Thyroid gland (tissue), 4 donors: ENCODE measurements around the gene TBATA. TPM values are rescaled to one million over a fixed set of nuclear protein-coding genes. Genes with fewer than 3 reads are reported as not detected.

ENCODE experiments used
- DNase-seq, 2 donors: peaks; one replicate each; pipeline ENCODE4 v3.0.0-alpha.2; 2019
- H3K27ac ChIP-seq, 3 donors: fragments of 200-600 bp; sonication (generic); 1 replicate in 2 of 3; 2 replicates in 1 of 3; pipeline ENCODE4 v1.5.1; 2016 to 2019; ENCODE audit warnings: mild to moderate bottlenecking in 1 of 3, moderate library complexity in 1 of 3
- H3K27me3 ChIP-seq: fragments of 200-600 bp; sonication (generic); one replicate; pipeline ENCODE4 v1.5.1; 2019
- H3K36me3 ChIP-seq, 2 donors: fragments of 200-600 bp; sonication (generic); one replicate each; pipeline ENCODE4 v1.5.1; 2016 to 2019
- H3K4me1 ChIP-seq, 2 donors: fragments of 200-600 bp; sonication (generic); one replicate each; pipeline ENCODE4 v1.5.1; 2017 to 2019
- H3K4me3 ChIP-seq, 3 donors: fragments of 200-600 bp; sonication (generic); replicated peaks in 1 of 3; 1 replicate in 2 of 3; 2 replicates in 1 of 3; pipeline ENCODE4 v1.5.1; 2016; ENCODE audit warnings: mild to moderate bottlenecking in 1 of 3
- H3K9me3 ChIP-seq: fragments of 200-600 bp; sonication (generic); one replicate; pipeline ENCODE4 v1.5.1; 2017
- CTCF ChIP-seq, 6 experiments: fragments of 200-600 bp in 3 of 6; fragments of 450-650 bp in 3 of 6; sonication (generic) in 3 of 6; IDR thresholded peaks; one replicate each; pipeline ENCODE4 v1.5.1; 2016 to 2019; ENCODE audit warnings: antibody characterized with exemption in 6 of 6, mild to moderate bottlenecking in 2 of 6, inconsistent platforms in 1 of 6, moderate library complexity in 1 of 6
- POLR2A ChIP-seq, 2 donors: fragments of 450-650 bp; IDR thresholded peaks; one replicate each; pipeline ENCODE4 v1.6.1; 2017; ENCODE audit warnings: antibody characterized with exemption in 2 of 2, mild to moderate bottlenecking in 2 of 2, moderate library complexity in 1 of 2
- WGBS, 2 donors: methylation state at CpG; one replicate each; pipeline ENCODE4 v1.1.5; 2017; 5-methylcytosine and 5-hydroxymethylcytosine counted together
- intact Hi-C: fragments of 100-400 bp; cut with DNase I; formaldehyde crosslinking; loops from one replicate; pipeline ENCODE4 v1.15.1; 2023
- total RNA-seq, 4 donors: library from RNA; depleted of rRNA; stranded (reverse); fragments of >200 nt; gene quantifications; one replicate each; pipeline ENCODE4 v1.2.3, GENCODE V29; 2016

TBATA gene
- total RNA-seq, 4 donors from 2014 or later, result not detected

GRCh38 chr10:70761727-70762350, 23.3 kb downstream of the TBATA start:
- intact Hi-C loops, result loop anchor here (5.0 kb wide), 1 partner anchor 200 kb away; no protein-coding TSS in a partner anchor
- Histone ChIP-seq H3K4me1 (peaks cover 5 to 15% of the 10 kb centered on the region in 2 donors), H3K9me3 (no peaks in the 10 kb centered on the region), H3K27me3 (no peaks in the 10 kb centered on the region), H3K27ac (no peak overlapping the region), H3K4me3 (no peak overlapping the region), H3K36me3 (no peaks in the 10 kb centered on the region)
- 78 to 92% methylated on average over 7 to 10 of the region's 10 CpGs for WGBS, 2 donors
- TF ChIP-seq CTCF (IDR thresholded peaks at IDR 0.05), result no peak
- no peak for TF ChIP-seq POLR2A (IDR thresholded peaks at IDR 0.05)
- peak; percentile 36 to 46 for DNase-seq

GRCh38 chr10:70761031-70761601, 24.1 kb downstream of the TBATA start:
- Histone ChIP-seq H3K4me1 (peaks cover 5 to 15% of the 10 kb centered on the region in 2 donors), H3K27me3 (no peaks in the 10 kb centered on the region), H3K27ac (no peak overlapping the region), H3K9me3 (no peaks in the 10 kb centered on the region), H3K4me3 (no peak overlapping the region), H3K36me3 (no peaks in the 10 kb centered on the region)
- TF ChIP-seq CTCF (IDR thresholded peaks at IDR 0.05) (peak in 1 of 6 experiments; percentile 12), POLR2A (IDR thresholded peaks at IDR 0.05) (no peak)
- WGBS, 2 donors, result 83 to 85% methylated on average over 6 of the region's 7 CpGs
- DNase-seq, result no peak
- intact Hi-C loops, result loop anchor here (5.0 kb wide), 1 partner anchor 199 kb away; no protein-coding TSS in a partner anchor

- Histone ChIP-seq H3K9me3 (no peaks in the 10 kb centered on the region), H3K27ac (no peak overlapping the region), H3K4me1 (peaks cover 5 to 19% of the 10 kb centered on the region in 2 donors), H3K4me3 (no peak overlapping the region), H3K27me3 (no peaks in the 10 kb centered on the region), H3K36me3 (no peaks in the 10 kb centered on the region)
- intact Hi-C loops, result loop anchor here (5.0 kb wide), 1 partner anchor 198 kb away; no protein-coding TSS in a partner anchor
- TF ChIP-seq CTCF (IDR thresholded peaks at IDR 0.05) (no peak), POLR2A (IDR thresholded peaks at IDR 0.05) (no peak)
- 79 to 86% methylated on average over 10 to 12 of the region's 12 CpGs for WGBS, 2 donors
- no peak for DNase-seq
Measured at GRCh38 chr10:70760271-70760787, 24.8 kb downstream of the TBATA start.

GRCh38 chr10:70759781-70760180, 25.4 kb downstream of the TBATA start:
- peaks cover 9 to 24% of the 10 kb centered on the region in 2 donors for H3K4me1 ChIP-seq
- H3K9me3 ChIP-seq, result no peaks in the 10 kb centered on the region
- H3K4me3 ChIP-seq, result no peak overlapping the region
- DNase-seq, result peak in 1 of 2 donors; percentile 20
- H3K27me3 ChIP-seq, result no peaks in the 10 kb centered on the region
- H3K27ac ChIP-seq, result no peak overlapping the region
- intact Hi-C loops, result loop anchor here (2.0 to 5.0 kb wide), 3 partner anchors 197 to 297 kb away; no protein-coding TSS in a partner anchor
- no peaks in the 10 kb centered on the region for H3K36me3 ChIP-seq
- WGBS, 2 donors, result 57 to 67% methylated on average over 6 of the region's 7 CpGs
- TF ChIP-seq POLR2A (IDR thresholded peaks at IDR 0.05) (no peak), CTCF (IDR thresholded peaks at IDR 0.05) (no peak)
